BLaER1 treated with 17β-estradiol and CSF1 and Interleukin-3, amounts not matched to agents 10 nM and 100 nM (cell line): Measurements from ENCODE around the gene ASCC2.
"Not testable (repeated sequence)": the region's sequence is repeated elsewhere in the genome, so short reads cannot be mapped to it uniquely, and the experiment has no call there.

Experiments used
- H3K27ac ChIP-seq, 11 experiments: shearing (Covaris generic); formaldehyde crosslinking; 2 replicates each; pipeline ENCODE4 v1.8.1; 2022
- H3K27me3 ChIP-seq, 11 experiments: shearing (Covaris generic); formaldehyde crosslinking; 2 replicates each; pipeline ENCODE4 v1.8.1; 2022
- H3K36me3 ChIP-seq, 11 experiments: shearing (Covaris generic); formaldehyde crosslinking; 2 replicates each; pipeline ENCODE4 v1.8.1; 2022
- H3K4me1 ChIP-seq, 10 experiments: shearing (Covaris generic); formaldehyde crosslinking; 2 replicates each; pipeline ENCODE4 v1.8.1; 2022
- H3K4me2 ChIP-seq, 11 experiments: shearing (Covaris generic); formaldehyde crosslinking; 2 replicates each; pipeline ENCODE4 v1.8.1; 2022
- H3K4me3 ChIP-seq, 10 experiments: shearing (Covaris generic); formaldehyde crosslinking; 2 replicates each; pipeline ENCODE4 v1.8.1; 2022
- H3K9ac ChIP-seq, 11 experiments: shearing (Covaris generic); formaldehyde crosslinking; 2 replicates each; pipeline ENCODE4 v1.8.1; 2022
- H3K9me3 ChIP-seq, 11 experiments: shearing (Covaris generic); formaldehyde crosslinking; replicated peaks in 1 of 11; 2 replicates each; pipeline ENCODE4 v1.8.1; 2022
- H4K20me1 ChIP-seq, 11 experiments: shearing (Covaris generic); formaldehyde crosslinking; 2 replicates each; pipeline ENCODE4 v1.8.1; 2022
- Cebpa-rat ChIP-seq, 11 experiments: shearing (Covaris generic); IDR thresholded peaks; 2 replicates each; pipeline ENCODE4 v1.8.1; 2022

ASCC2 gene

DNA sequence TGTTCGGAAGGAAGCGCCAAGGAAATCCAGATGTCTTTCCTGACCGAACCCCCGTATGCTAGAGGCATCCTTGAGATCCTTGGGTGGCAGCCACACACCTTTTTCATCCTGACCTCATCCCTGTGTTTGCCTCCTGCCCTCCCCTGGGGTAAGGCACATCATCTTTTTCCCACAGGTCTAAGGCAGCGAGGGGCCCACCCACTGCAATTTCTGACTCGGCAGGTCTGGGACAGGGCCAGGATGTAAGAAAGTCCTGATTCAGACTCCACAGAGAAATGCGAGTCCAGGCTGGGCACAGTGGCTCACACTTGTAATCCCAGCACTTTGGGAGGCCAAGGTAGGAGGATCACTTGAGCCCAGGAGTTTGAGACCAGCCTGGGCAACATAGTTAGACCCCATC is 81.7 kb downstream of the ASCC2 start:
- no peak overlapping the region for H3K4me3 ChIP-seq
- H3K27me3 ChIP-seq: no peaks in the 10 kb centered on the region
- peak overlapping the region in 7 of 11 experiments; percentile 68 to 86 (median 84); a peak in 14 of 22 replicates for H3K27ac ChIP-seq
- H4K20me1 ChIP-seq: peaks cover 0 to 36% (median 0%) of the 10 kb centered on the region in 11 experiments; a peak in 2 of 22 replicates
- no peak for TF ChIP-seq Cebpa-rat (IDR thresholded peaks at IDR 0.05)
- H3K4me1 ChIP-seq: peaks cover 41 to 99% (median 91%) of the 10 kb centered on the region in 10 experiments
- peak overlapping the region in 5 of 11 experiments; percentile 48 to 73 (median 64); a peak in 6 of 22 replicates for H3K9ac ChIP-seq
- peaks cover 0 to 15% (median 0%) of the 10 kb centered on the region in 11 experiments; a peak in 5 of 22 replicates for H3K36me3 ChIP-seq
- no peaks in the 10 kb centered on the region for H3K9me3 ChIP-seq
- peak overlapping the region in 9 of 11 experiments; percentile 25 to 88 (median 81); a peak in 13 of 22 replicates for H3K4me2 ChIP-seq

GRCh38 chr22:29755889-29756288 is 82.2 kb downstream of the ASCC2 start:
- Histone ChIP-seq H4K20me1 (peaks cover 0 to 37% (median 0%) of the 10 kb centered on the region in 11 experiments; a peak in 2 of 22 replicates), H3K27ac (peak overlapping the region in 8 of 11 experiments; percentile 55 to 86 (median 82); a peak in 16 of 22 replicates), H3K27me3 (no peaks in the 10 kb centered on the region), H3K36me3 (peaks cover 0 to 15% (median 0%) of the 10 kb centered on the region in 11 experiments; a peak in 6 of 22 replicates), H3K4me3 (no peak overlapping the region), H3K4me2 (peak overlapping the region in 10 of 11 experiments; percentile 6 to 88 (median 81); a peak in 17 of 22 replicates), H3K9me3 (no peaks in the 10 kb centered on the region), H3K9ac (peak overlapping the region in 7 of 11 experiments; percentile 36 to 73 (median 63); a peak in 11 of 22 replicates), H3K4me1 (peaks cover 46 to 99% (median 95%) of the 10 kb centered on the region in 10 experiments)
- no peak for TF ChIP-seq Cebpa-rat (IDR thresholded peaks at IDR 0.05)

DNA sequence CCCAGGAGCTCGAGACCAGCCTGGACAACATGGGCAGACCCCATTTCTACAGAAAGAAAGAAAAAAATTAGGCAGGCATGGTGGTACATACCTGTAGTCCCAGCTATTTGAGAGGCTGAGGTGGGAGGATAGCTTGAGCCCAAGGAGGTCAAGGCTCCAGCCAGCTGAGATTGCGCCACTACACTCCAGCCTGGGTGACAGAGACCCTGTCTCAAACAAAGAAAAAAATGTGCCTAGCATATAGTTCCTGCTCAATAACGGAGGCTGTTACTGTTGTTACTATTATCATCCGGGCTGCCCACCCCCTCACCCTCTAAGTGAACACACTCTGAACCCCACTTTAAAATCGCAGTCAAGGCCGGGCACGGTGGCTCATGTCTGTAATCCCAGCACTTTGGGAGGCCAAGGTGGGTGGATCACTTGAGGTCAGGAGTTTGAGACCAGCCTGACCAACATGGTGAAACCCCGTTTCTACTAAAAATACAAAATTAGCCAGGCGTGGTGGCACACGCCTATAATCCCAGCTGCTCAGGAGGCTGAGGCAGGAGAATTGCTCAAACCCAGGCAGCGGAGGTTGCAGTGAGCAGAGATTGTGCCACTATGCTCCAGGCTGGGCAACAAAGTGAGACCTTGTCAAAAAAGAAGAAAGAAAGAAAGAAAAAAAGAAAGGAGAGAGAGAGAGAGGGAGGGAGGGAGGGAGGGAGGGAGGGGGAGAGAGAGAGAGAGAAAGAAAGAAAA is 83.2 kb downstream of the ASCC2 start:
- H3K27ac ChIP-seq: peak overlapping the region in 9 of 11 experiments; percentile 17 to 86 (median 80); a peak in 17 of 22 replicates
- H3K27me3 ChIP-seq, H3K9me3 ChIP-seq, H3K4me3 ChIP-seq: not testable (repeated sequence)
- H3K4me1 ChIP-seq: peaks cover 46 to 99% (median 96%) of the 10 kb centered on the region in 10 experiments
- peak in 4 of 11 experiments; percentile 14 to 79 (median 68); a peak in 6 of 22 replicates for TF ChIP-seq Cebpa-rat (IDR thresholded peaks at IDR 0.05)
- peaks cover 0 to 43% (median 0%) of the 10 kb centered on the region in 11 experiments; a peak in 2 of 22 replicates for H4K20me1 ChIP-seq
- H3K4me2 ChIP-seq: peak overlapping the region; percentile 7 to 88 (median 57); a peak in 17 of 22 replicates
- H3K9ac ChIP-seq: peak overlapping the region in 8 of 11 experiments; percentile 13 to 69 (median 60); a peak in 9 of 22 replicates
- peaks cover 6 to 24% (median 9%) of the 10 kb centered on the region in 11 experiments; a peak in 17 of 22 replicates for H3K36me3 ChIP-seq

GRCh38 chr22:29753808-29754657 is 84.0 kb downstream of the ASCC2 start:
- Histone ChIP-seq H3K27me3 (no peaks in the 10 kb centered on the region), H3K27ac (peak overlapping the region in 9 of 11 experiments; percentile 17 to 86 (median 76); a peak in 17 of 22 replicates), H3K4me1 (peaks cover 38 to 99% (median 96%) of the 10 kb centered on the region in 10 experiments), H3K4me2 (peak overlapping the region; percentile 7 to 76 (median 54); a peak in 17 of 22 replicates), H3K9ac (peak overlapping the region in 8 of 11 experiments; percentile 13 to 69 (median 60); a peak in 9 of 22 replicates), H3K4me3 (no peak overlapping the region), H3K36me3 (peaks cover 6 to 29% (median 11%) of the 10 kb centered on the region in 11 experiments; a peak in 17 of 22 replicates), H4K20me1 (peaks cover 0 to 37% (median 0%) of the 10 kb centered on the region in 11 experiments; a peak in 2 of 22 replicates), H3K9me3 (no peaks in the 10 kb centered on the region)
- TF ChIP-seq Cebpa-rat (IDR thresholded peaks at IDR 0.05): no peak

- Histone ChIP-seq H4K20me1 (peaks cover 0 to 18% (median 0%) of the 10 kb centered on the region in 11 experiments; a peak in 3 of 22 replicates), H3K27me3 (no peaks in the 10 kb centered on the region), H3K27ac (peak overlapping the region in 9 of 11 experiments; percentile 57 to 86 (median 76); a peak in 18 of 22 replicates), H3K4me3 (no peak overlapping the region), H3K4me1 (peaks cover 26 to 88% (median 82%) of the 10 kb centered on the region in 10 experiments), H3K4me2 (peak overlapping the region in 10 of 11 experiments; percentile 4 to 64 (median 34); a peak in 14 of 22 replicates), H3K36me3 (peaks cover 22 to 53% (median 30%) of the 10 kb centered on the region in 11 experiments), H3K9me3 (no peaks in the 10 kb centered on the region), H3K9ac (peak overlapping the region in 8 of 11 experiments; percentile 24 to 56 (median 38); a peak in 11 of 22 replicates)
- no peak for TF ChIP-seq Cebpa-rat (IDR thresholded peaks at IDR 0.05)
These were observed 86.4 kb downstream of the ASCC2 start for GRCh38 chr22:29751669-29752068.

DNA sequence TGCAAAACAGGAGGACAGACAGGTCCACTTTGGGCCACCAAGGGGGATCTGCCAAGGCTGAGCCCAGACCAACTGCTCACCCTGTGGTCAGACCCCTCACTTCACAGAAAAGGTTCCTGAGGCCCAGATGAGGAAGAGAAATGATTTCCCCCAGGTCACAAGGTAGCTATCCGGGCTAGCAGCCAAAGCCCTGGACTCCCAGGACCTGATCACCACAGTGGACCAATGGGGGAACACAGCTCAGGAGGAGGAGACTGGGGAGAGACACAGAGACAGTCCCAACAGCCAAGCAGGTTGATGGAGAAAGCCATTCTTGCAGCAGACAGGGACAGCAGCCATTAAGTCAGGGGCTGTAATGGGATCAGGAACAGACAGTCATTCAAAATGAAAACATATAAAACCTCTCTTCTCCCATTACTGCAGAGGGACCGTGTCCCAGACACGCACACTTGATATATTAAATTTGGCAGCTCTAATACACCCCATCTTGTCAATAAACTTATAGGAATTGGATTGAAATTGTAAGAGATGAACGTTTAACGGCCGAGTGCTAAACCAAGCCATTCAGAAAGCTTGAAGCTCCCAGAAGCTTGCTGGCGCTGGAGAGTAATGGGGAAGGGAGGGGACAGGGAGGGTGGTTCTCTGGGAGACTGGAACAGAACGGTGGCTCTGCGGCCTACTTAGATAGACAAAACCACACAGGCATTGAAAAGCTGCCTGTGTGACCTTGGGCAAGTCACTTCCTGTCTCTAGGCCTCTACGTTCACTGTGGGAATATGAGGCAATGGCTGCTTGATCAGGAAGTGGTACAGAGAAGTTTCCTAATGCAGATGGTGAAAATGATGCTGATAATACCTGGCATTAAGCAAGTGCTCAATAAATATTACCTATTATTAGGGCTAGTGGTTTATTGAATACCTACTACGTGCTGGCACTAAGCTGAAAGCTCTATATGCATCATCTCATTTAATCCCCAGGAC is 87.2 kb downstream of the ASCC2 start:
- Histone ChIP-seq H3K4me3 (no peak overlapping the region), H3K9ac (peak overlapping the region in 8 of 11 experiments; percentile 27 to 56 (median 45); a peak in 9 of 22 replicates), H3K27me3 (no peaks in the 10 kb centered on the region), H3K36me3 (peaks cover 26 to 61% (median 38%) of the 10 kb centered on the region in 11 experiments), H3K27ac (peak overlapping the region in 9 of 11 experiments; percentile 57 to 86 (median 76); a peak in 18 of 22 replicates), H3K4me1 (peaks cover 20 to 80% (median 74%) of the 10 kb centered on the region in 10 experiments), H3K4me2 (peak overlapping the region in 9 of 11 experiments; percentile 10 to 64 (median 41); a peak in 13 of 22 replicates), H3K9me3 (no peaks in the 10 kb centered on the region), H4K20me1 (peaks cover 0 to 12% (median 0%) of the 10 kb centered on the region in 11 experiments; a peak in 3 of 22 replicates)
- peak in 9 of 11 experiments; percentile 42 to 80 (median 62); a peak in 12 of 22 replicates for TF ChIP-seq Cebpa-rat (IDR thresholded peaks at IDR 0.05)

DNA sequence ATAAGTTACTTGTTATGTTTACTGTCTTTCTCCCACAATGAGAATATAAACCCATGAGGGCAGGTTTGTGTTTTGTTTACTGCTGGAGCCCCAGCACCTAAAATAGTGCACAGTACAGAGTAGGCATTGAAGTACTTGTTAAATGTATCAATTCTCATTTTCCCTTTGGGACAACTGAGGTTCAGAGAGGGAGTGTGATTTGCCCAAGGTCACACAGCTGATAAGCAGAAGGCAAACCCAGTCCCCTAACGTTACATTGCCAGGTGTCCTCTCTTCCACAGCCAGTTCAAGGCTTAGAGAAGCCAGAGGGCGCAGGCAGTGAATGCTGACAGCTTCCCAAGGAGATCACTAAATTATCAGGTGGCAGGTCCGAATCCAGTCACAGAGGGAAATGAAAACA is 88.0 kb downstream of the ASCC2 start:
- Histone ChIP-seq H3K36me3 (peaks cover 26 to 69% (median 46%) of the 10 kb centered on the region in 11 experiments), H3K4me2 (peak overlapping the region in 7 of 11 experiments; percentile 10 to 64 (median 42); a peak in 11 of 22 replicates), H3K4me1 (peaks cover 14 to 73% (median 67%) of the 10 kb centered on the region in 10 experiments), H3K4me3 (no peak overlapping the region), H4K20me1 (peaks cover 0 to 8% (median 0%) of the 10 kb centered on the region in 11 experiments; a peak in 3 of 22 replicates), H3K9me3 (no peaks in the 10 kb centered on the region), H3K9ac (peak overlapping the region in 3 of 11 experiments; percentile 22 to 48 (median 39); a peak in 4 of 22 replicates), H3K27me3 (no peaks in the 10 kb centered on the region), H3K27ac (peak overlapping the region in 9 of 11 experiments; percentile 57 to 86 (median 73); a peak in 13 of 22 replicates)
- TF ChIP-seq Cebpa-rat (IDR thresholded peaks at IDR 0.05): no peak
